GM23248 (cell line): ENCODE results near the gene CSNK1A1L. TPM values are rescaled to one million over a fixed set of nuclear protein-coding genes. Genes with fewer than 3 reads are reported as not detected.
A peak's percentile ranks its signal among the peaks of the same experiment; 100 is the strongest.
"Not testable (repeated sequence)": the region's sequence is repeated elsewhere in the genome, so short reads cannot be mapped to it uniquely, and the experiment has no call there.

Experiments used
- DNase-seq: peaks from one replicate; pipeline ENCODE4 v3.0.0-alpha.2; 2015
- H2AFZ ChIP-seq: fragments of 200-600 bp; sonication (generic); 2 replicates; pipeline ENCODE4 v1.6.1; 2016; ENCODE audit warnings: antibody characterized with exemption
- H3F3A ChIP-seq: fragments of 200-600 bp; sonication (generic); 2 replicates; pipeline ENCODE4 v1.6.1; 2016; ENCODE audit warnings: mild to moderate bottlenecking, antibody characterized with exemption, mixed run types; ENCODE audit not compliant: insufficient read depth
- H3K27ac ChIP-seq: fragments of 200-600 bp; sonication (generic); 2 replicates; pipeline ENCODE4 v1.5.1; 2016; ENCODE audit warnings: mild to moderate bottlenecking
- H3K27me3 ChIP-seq: fragments of 200-600 bp; sonication (generic); replicated peaks from 2 replicates; pipeline ENCODE4 v1.6.1; 2016; ENCODE audit warnings: mild to moderate bottlenecking; ENCODE audit not compliant: insufficient read depth
- H3K36me3 ChIP-seq: fragments of 200-600 bp; sonication (generic); 2 replicates; pipeline ENCODE4 v1.6.1; 2016; ENCODE audit warnings: low read depth, mild to moderate bottlenecking
- H3K4me1 ChIP-seq: fragments of 200-600 bp; sonication (generic); 2 replicates; pipeline ENCODE4 v1.6.1; 2016; ENCODE audit warnings: mild to moderate bottlenecking; ENCODE audit not compliant: insufficient read depth
- H3K4me2 ChIP-seq: fragments of 200-600 bp; sonication (generic); one replicate; pipeline ENCODE4 v1.6.1; 2016; ENCODE audit warnings: mild to moderate bottlenecking; ENCODE audit not compliant: unreplicated experiment
- H3K4me3 ChIP-seq: fragments of 200-600 bp; sonication (generic); 2 replicates; pipeline ENCODE4 v1.5.1; 2016; ENCODE audit warnings: mild to moderate bottlenecking
- H3K79me2 ChIP-seq: fragments of 200-600 bp; sonication (generic); 2 replicates; pipeline ENCODE4 v1.6.1; 2016; ENCODE audit warnings: mild to moderate bottlenecking; ENCODE audit not compliant: insufficient read depth
- H3K9ac ChIP-seq: fragments of 200-600 bp; sonication (generic); 2 replicates; pipeline ENCODE4 v1.6.1; 2016; ENCODE audit warnings: mild to moderate bottlenecking
- H3K9me2 ChIP-seq: fragments of 200-600 bp; sonication (generic); 2 replicates; pipeline ENCODE4 v1.6.1; 2016; ENCODE audit warnings: mixed run types, mild to moderate bottlenecking, moderate library complexity; ENCODE audit not compliant: insufficient read depth
- H3K9me3 ChIP-seq: fragments of 200-600 bp; sonication (generic); one replicate; pipeline ENCODE4 v1.6.1; 2017; ENCODE audit warnings: low read depth
- H4K20me1 ChIP-seq: fragments of 200-600 bp; sonication (generic); 2 replicates; pipeline ENCODE4 v1.6.0; 2016; ENCODE audit not compliant: insufficient read depth
- EZH2 ChIP-seq: fragments of 200-600 bp; sonication (generic); IDR thresholded peaks from 2 replicates; pipeline ENCODE4 v1.6.1; 2018; ENCODE audit warnings: antibody characterized with exemption, mild to moderate bottlenecking; ENCODE audit not compliant: insufficient read depth, poor library complexity, severe bottlenecking
- EZH2phosphoT487 ChIP-seq: fragments of 200-600 bp; sonication (generic); IDR thresholded peaks from 2 replicates; pipeline ENCODE4 v1.6.1; 2018; ENCODE audit warnings: antibody characterized with exemption, moderate library complexity, mild to moderate bottlenecking, low read depth; ENCODE audit not compliant: insufficient read depth
- WGBS, 2 experiments: methylation state at CpG; one replicate each; pipeline ENCODE4 v1.1.6; 2015 to 2017; ENCODE audit warnings: low lambda C conversion rate in 2 of 2, low coverage in 1 of 2; ENCODE audit errors: missing lambda C conversion rate in 2 of 2; 5-methylcytosine and 5-hydroxymethylcytosine counted together
- in situ Hi-C: fragments of 300-500 bp; cut with MboI; formaldehyde crosslinking; loops from 2 replicates; pipeline ENCODE4 v1.15.0; 2020
- polyA plus RNA-seq: library from polyadenylated mRNA; unstranded; fragments of >200 nt; fragmentation: Nextera tagmentation; extraction: Ambion mirVana; gene quantifications from 2 replicates; pipeline ENCODE4 v1.2.1, GENCODE V29; 2016
- total RNA-seq: library from RNA; depleted of rRNA; stranded (reverse); fragments of >200 nt; shearing (Covaris generic); gene quantifications from 2 replicates; pipeline ENCODE4 v1.2.3, GENCODE V29; 2014; rRNA removed

The CSNK1A1L gene
- total and polyA plus RNA-seq, 2 experiments from 2014 or later: not detected

DNA sequence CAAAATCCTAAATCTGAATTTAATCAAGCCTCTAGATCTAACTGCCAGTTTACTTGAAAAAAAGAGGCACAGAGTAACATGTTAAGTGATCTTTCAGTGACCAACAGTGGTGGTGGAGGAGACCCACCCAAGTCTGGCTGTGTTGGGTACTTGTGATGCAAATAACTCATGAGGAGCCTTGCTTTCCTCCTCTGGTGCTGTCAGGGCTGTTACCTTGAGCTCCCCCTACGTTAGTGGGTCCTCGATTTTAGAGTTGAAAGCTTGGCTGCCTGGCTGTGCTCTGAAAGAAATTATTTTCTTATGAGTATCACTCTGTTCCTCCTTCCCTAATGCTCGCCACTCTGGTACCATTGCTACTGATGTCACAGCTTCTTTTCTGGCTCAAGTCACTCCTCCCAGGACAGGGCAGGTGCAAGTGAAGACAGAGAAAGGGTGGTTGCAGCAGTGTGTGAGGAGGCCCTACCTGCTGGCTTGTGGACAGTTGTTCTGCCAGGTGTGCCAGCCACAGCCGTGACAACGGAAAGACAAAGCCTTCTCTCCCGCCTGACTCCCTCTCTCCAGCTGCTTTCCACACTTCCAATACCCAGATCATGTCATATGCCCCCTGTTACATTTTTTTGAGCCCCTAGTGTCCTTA is 39.5 kb downstream of the CSNK1A1L start:
- Histone ChIP-seq H3K27me3 (no peaks in the 10 kb centered on the region), H3K9ac (no peak overlapping the region), H2AFZ (no peak overlapping the region), H3K27ac (no peak overlapping the region), H3F3A (no peaks in the 10 kb centered on the region), H3K79me2 (no peaks in the 10 kb centered on the region), H3K4me3 (no peak overlapping the region), H3K4me2 (no peak overlapping the region), H3K4me1 (no peaks in the 10 kb centered on the region), H3K9me2 (no peaks in the 10 kb centered on the region), H3K9me3 (no peaks in the 10 kb centered on the region), H4K20me1 (no peaks in the 10 kb centered on the region), H3K36me3 (no peaks in the 10 kb centered on the region)
- in situ Hi-C loops: no loop called here
- 79 to 81% methylated on average over 6 of the region's 6 CpGs for WGBS, 2 experiments
- no peak for DNase-seq
- TF ChIP-seq EZH2phosphoT487 (no peak), EZH2 (no peak)

GRCh38 chr13:37059848-37060192 is 45.6 kb downstream of the CSNK1A1L start:
- peak overlapping the region; percentile 83; the same call in 1 of the 2 replicates for H3K27ac ChIP-seq
- 0 out of 2 replicates have a peak, but pooled peaks cover 4% of the 10 kb centered on the region for H3K36me3 ChIP-seq
- H3K79me2 ChIP-seq: peaks cover 45% of the 10 kb centered on the region
- H3K27me3 ChIP-seq: no peaks in the 10 kb centered on the region
- H3K9me3 ChIP-seq: no peaks in the 10 kb centered on the region
- H3K9ac ChIP-seq: peak overlapping the region; percentile 90
- no peak for TF ChIP-seq EZH2
- TF ChIP-seq EZH2phosphoT487: no peak
- H3F3A ChIP-seq: 0 out of 2 replicates have a peak, but pooled peaks cover 3% of the 10 kb centered on the region
- H3K4me3 ChIP-seq: peak overlapping the region; percentile 92
- DNase-seq: no peak
- no peaks in the 10 kb centered on the region for H4K20me1 ChIP-seq
- peaks cover 11% of the 10 kb centered on the region for H3K4me1 ChIP-seq
- no peaks in the 10 kb centered on the region for H3K9me2 ChIP-seq
- in situ Hi-C loops: no loop called here
- H2AFZ ChIP-seq: peak overlapping the region; percentile 98
- H3K4me2 ChIP-seq: peak overlapping the region; percentile 82
- 9 to 13% methylated on average over 10 of the region's 10 CpGs for WGBS, 2 experiments

- in situ Hi-C loops: no loop called here
- H3K4me1 ChIP-seq: peaks cover 11% of the 10 kb centered on the region
- peak; percentile 98 for DNase-seq
- H3K9ac ChIP-seq: peak within 1 kb of the TSS; percentile 90
- H4K20me1 ChIP-seq: no peaks in the 10 kb centered on the region
- H3K4me2 ChIP-seq: peak within 1 kb of the TSS; percentile 87
- H3F3A ChIP-seq: 0 out of 2 replicates have a peak, but pooled peaks cover 3% of the 10 kb centered on the region
- 0 out of 2 replicates have a peak, but pooled peaks cover 4% of the 10 kb centered on the region for H3K36me3 ChIP-seq
- TF ChIP-seq EZH2 (no peak), EZH2phosphoT487 (no peak)
- peak within 1 kb of the TSS; percentile 92 for H3K4me3 ChIP-seq
- H3K9me2 ChIP-seq: no peaks in the 10 kb centered on the region
- no peaks in the 10 kb centered on the region for H3K9me3 ChIP-seq
- WGBS, 2 experiments: 1 to 2% methylated on average over 55 to 75 of the region's 75 CpGs
- peak within 1 kb of the TSS; percentile 83 for H3K27ac ChIP-seq
- H2AFZ ChIP-seq: peak within 1 kb of the TSS; percentile 98
- H3K27me3 ChIP-seq: no peaks in the 10 kb centered on the region
- H3K79me2 ChIP-seq: peaks cover 51% of the 10 kb centered on the region
Measured at GRCh38 chr13:37058910-37059847, 46.3 kb downstream of the CSNK1A1L start, which contains the start of gene SUPT20H. Gene SUPT20H (minus strand): TSS chr13:37059688. CDS start chr13:37051490, 8,198 bp downstream.

- H3F3A ChIP-seq, H3K4me3 ChIP-seq, H3K27ac ChIP-seq, H3K9me2 ChIP-seq, H3K4me2 ChIP-seq, H3K9ac ChIP-seq, H3K9me3 ChIP-seq, H3K27me3 ChIP-seq, H4K20me1 ChIP-seq, DNase-seq, H2AFZ ChIP-seq, in situ Hi-C loops: not testable (repeated sequence)
- 98 to 100% methylated on average over 2 of the region's 2 CpGs for WGBS, 2 experiments
- H3K36me3 ChIP-seq: 0 out of 2 replicates have a peak, but pooled peaks cover 11% of the 10 kb centered on the region
- H3K4me1 ChIP-seq: peaks cover 11% of the 10 kb centered on the region
- H3K79me2 ChIP-seq: peaks cover 81% of the 10 kb centered on the region
Measured at GRCh38 chr13:37056228-37056627, 49.2 kb downstream of the CSNK1A1L start.

Other genes starting within 250 kb of the CSNK1A1L start
- gene SMAD9, start 185.4 kb downstream of the CSNK1A1L start, total RNA-seq: 9.4 and 10.8 TPM in 2 replicates
- 9.1 and 10.6 TPM in 2 replicates for gene SMAD9, start 185.4 kb downstream of the CSNK1A1L start, polyA plus RNA-seq
- gene ALG5, start 106.3 kb downstream of the CSNK1A1L start, total RNA-seq: 29.6 and 30.2 TPM in 2 replicates
- 76.2 and 77.7 TPM in 2 replicates for gene ALG5, start 106.3 kb downstream of the CSNK1A1L start, polyA plus RNA-seq
- 21.4 and 36.3 TPM in 2 replicates for gene EXOSC8, start 104.9 kb downstream of the CSNK1A1L start, total RNA-seq
- gene EXOSC8, start 104.9 kb downstream of the CSNK1A1L start, polyA plus RNA-seq: 85.1 and 87.9 TPM in 2 replicates
- 28.6 and 29.7 TPM in 2 replicates for gene SUPT20H, start 46.0 kb downstream of the CSNK1A1L start, total RNA-seq
- 38.8 and 45.1 TPM in 2 replicates for gene SUPT20H, start 46.0 kb downstream of the CSNK1A1L start, polyA plus RNA-seq